Fibroblast of skin of scalp (primary cell): ENCODE data around the gene GRIA4.

Experiments used
- DNase-seq: peaks from one replicate; pipeline ENCODE4 v3.0.0-alpha.2; 2013

GRIA4 gene

GRCh38 chr11:105639527-105639926 is 29.7 kb downstream of the GRIA4 start:
- DNase-seq = no peak

- no peak for DNase-seq
These were observed 31.6 kb downstream of the GRIA4 start for GRCh38 chr11:105641433-105641832.

GRCh38 chr11:105642870-105643269 is 33.0 kb downstream of the GRIA4 start:
- DNase-seq = no peak

- DNase-seq = no peak
These were observed 35.1 kb downstream of the GRIA4 start for GRCh38 chr11:105644839-105645573.

- no peak for DNase-seq
These were observed 37.9 kb downstream of the GRIA4 start for GRCh38 chr11:105647780-105648179.

- no peak for DNase-seq
These were observed 38.9 kb downstream of the GRIA4 start for GRCh38 chr11:105648762-105649161.

GRCh38 chr11:105665281-105665680 is 55.4 kb downstream of the GRIA4 start:
- no peak for DNase-seq

- DNase-seq = no peak
These were observed 57.6 kb downstream of the GRIA4 start for GRCh38 chr11:105667441-105667840.

- DNase-seq = no peak
These were observed 60.9 kb downstream of the GRIA4 start for GRCh38 chr11:105670811-105671210.

GRCh38 chr11:105673089-105673488 is 63.2 kb downstream of the GRIA4 start:
- DNase-seq = peak; percentile 66

- DNase-seq = no peak
These were observed 79.8 kb downstream of the GRIA4 start for GRCh38 chr11:105689631-105690030.

GRCh38 chr11:105690467-105690866 is 80.6 kb downstream of the GRIA4 start:
- DNase-seq = no peak

GRCh38 chr11:105693075-105693759 is 83.3 kb downstream of the GRIA4 start:
- no peak for DNase-seq

- DNase-seq = no peak
These were observed 86.1 kb downstream of the GRIA4 start for GRCh38 chr11:105696000-105696399.

- DNase-seq = no peak
These were observed 87.4 kb downstream of the GRIA4 start for GRCh38 chr11:105697291-105697690.

- no peak for DNase-seq
These were observed 89.3 kb downstream of the GRIA4 start for GRCh38 chr11:105699203-105699602.

GRCh38 chr11:105700271-105700670 is 90.4 kb downstream of the GRIA4 start:
- DNase-seq = no peak

- no peak for DNase-seq
These were observed 91.2 kb downstream of the GRIA4 start for GRCh38 chr11:105701098-105701497.

- no peak for DNase-seq
These were observed 96.1 kb downstream of the GRIA4 start for GRCh38 chr11:105705786-105706530.

- no peak for DNase-seq
These were observed 103.2 kb downstream of the GRIA4 start for GRCh38 chr11:105713106-105713505.

- DNase-seq = no peak
These were observed 103.8 kb downstream of the GRIA4 start for GRCh38 chr11:105713696-105714095.

- no peak for DNase-seq
These were observed 108.8 kb downstream of the GRIA4 start for GRCh38 chr11:105718641-105719040.

- peak; percentile 60 for DNase-seq
These were observed 109.4 kb downstream of the GRIA4 start for GRCh38 chr11:105719073-105719822.
